GM12891 (cell line): ENCODE results near the gene DAGLB.

ENCODE experiments used
- POLR2A ChIP-seq: IDR thresholded peaks from 2 replicates; pipeline ENCODE4 v1.6.1; 2011; ENCODE audit warnings: low read depth, low read length, control low read depth
- POLR2AphosphoS5 ChIP-seq: IDR thresholded peaks from 2 replicates; pipeline ENCODE4 v1.6.1; 2011; ENCODE audit warnings: low read depth, low read length, control low read depth
- POU2F2 ChIP-seq: IDR thresholded peaks from 2 replicates; pipeline ENCODE4 v1.6.1; 2011; ENCODE audit warnings: low read depth, mild to moderate bottlenecking, control low read depth, low read length, moderate library complexity
- SPI1 ChIP-seq: IDR thresholded peaks from 2 replicates; pipeline ENCODE4 v1.6.1; 2011; ENCODE audit warnings: low read depth, low read length, control low read depth
- TAF1 ChIP-seq: IDR thresholded peaks from 2 replicates; pipeline ENCODE4 v1.6.1; 2011; ENCODE audit warnings: low read depth, low read length, control low read depth

GRCh38 chr7:6453734-6454133 is 6.0 kb upstream of the DAGLB start:
- no peak for TF ChIP-seq POLR2A
- TF ChIP-seq POLR2AphosphoS5, result no peak
- no peak for TF ChIP-seq TAF1
- TF ChIP-seq POU2F2, result no peak
- TF ChIP-seq SPI1, result no peak
